Measurements from ENCODE around the gene CYLD. TPM values are rescaled to one million over a fixed set of nuclear protein-coding genes. Genes with fewer than 3 reads are reported as not detected.

The CYLD gene
- total RNA-seq: 116 and 122 TPM in 2 replicates

- Mint-ChIP-seq H3K4me1 (peaks cover 58% of the 10 kb centered on the region), H3K27ac (peak within 1 kb of the TSS; percentile 96), H3K4me3 (peak within 1 kb of the TSS; percentile 91), H3K27me3 (no peaks in the 10 kb centered on the region), H3K36me3 (ENCODE audit: low read depth) (peaks cover 57% of the 10 kb centered on the region), H3K9me3 (no peaks in the 10 kb centered on the region)
- POLR2A ChIA-PET: interaction anchor here (0.6 to 1.2 kb wide), 19 partner anchors 12 to 675 kb away, joined by 3 to 34 read pairs (median 4); partner anchors contain the start of genes HEATR3, NKD1 and SNX20
- DNase-seq: peak; percentile 96
- CTCF ChIA-PET: interaction anchor here (0.8 to 1.4 kb wide), 7 partner anchors 61 to 97 kb away, joined by 3 to 13 read pairs (median 5); partner anchors contain the start of gene SNX20
- TF ChIP-seq, protein P1, sequence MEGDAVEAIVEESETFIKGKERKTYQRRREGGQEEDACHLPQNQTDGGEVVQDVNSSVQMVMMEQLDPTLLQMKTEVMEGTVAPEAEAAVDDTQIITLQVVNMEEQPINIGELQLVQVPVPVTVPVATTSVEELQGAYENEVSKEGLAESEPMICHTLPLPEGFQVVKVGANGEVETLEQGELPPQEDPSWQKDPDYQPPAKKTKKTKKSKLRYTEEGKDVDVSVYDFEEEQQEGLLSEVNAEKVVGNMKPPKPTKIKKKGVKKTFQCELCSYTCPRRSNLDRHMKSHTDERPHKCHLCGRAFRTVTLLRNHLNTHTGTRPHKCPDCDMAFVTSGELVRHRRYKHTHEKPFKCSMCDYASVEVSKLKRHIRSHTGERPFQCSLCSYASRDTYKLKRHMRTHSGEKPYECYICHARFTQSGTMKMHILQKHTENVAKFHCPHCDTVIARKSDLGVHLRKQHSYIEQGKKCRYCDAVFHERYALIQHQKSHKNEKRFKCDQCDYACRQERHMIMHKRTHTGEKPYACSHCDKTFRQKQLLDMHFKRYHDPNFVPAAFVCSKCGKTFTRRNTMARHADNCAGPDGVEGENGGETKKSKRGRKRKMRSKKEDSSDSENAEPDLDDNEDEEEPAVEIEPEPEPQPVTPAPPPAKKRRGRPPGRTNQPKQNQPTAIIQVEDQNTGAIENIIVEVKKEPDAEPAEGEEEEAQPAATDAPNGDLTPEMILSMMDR (IDR thresholded peaks at IDR 0.05): no peak
- peak; percentile 87 for ATAC-seq (ENCODE audit: low read depth)
- intact Hi-C loops (cut with micrococcal nuclease): loop anchor here (1.0 to 2.0 kb wide), 10 partner anchors 44 to 717 kb away; partner anchors contain the start of genes CNEP1R1, HEATR3, NKD1 and SNX20
These were observed at the start of gene CYLD for GRCh38 chr16:50741781-50742575. CYLD (plus strand) TSS chr16:50742086; CDS start chr16:50749699, 7,613 bp downstream.

GRCh38 chr16:50692644-50692998 lies 49.3 kb upstream of the CYLD start:
- DNase-seq (no peak), ATAC-seq (ENCODE audit: low read depth) (no peak)
- Mint-ChIP-seq H3K4me3 (peak overlapping the region; percentile 75), H3K4me1 (peaks cover 49% of the 10 kb centered on the region), H3K9me3 (no peaks in the 10 kb centered on the region), H3K27ac (no peak overlapping the region), H3K36me3 (ENCODE audit: low read depth) (no peaks in the 10 kb centered on the region), H3K27me3 (peaks cover 4% of the 10 kb centered on the region)
- ChIA-PET POLR2A (no interaction called here), CTCF (no interaction called here)
- intact Hi-C loops (cut with micrococcal nuclease): no loop called here
- TF ChIP-seq, protein P1 (IDR thresholded peaks at IDR 0.05): no peak

GRCh38 chr16:50692999-50693781 lies 48.7 kb upstream of the CYLD start, which contains the start of gene NOD2:
NOD2 (plus strand) TSS chr16:50693606; CDS start chr16:50699496, 5,890 bp downstream.
- CTCF ChIA-PET: no interaction called here
- H3K9me3 Mint-ChIP-seq: no peaks in the 10 kb centered on the region
- ATAC-seq (ENCODE audit: low read depth) (peak; percentile 47), DNase-seq (no peak)
- H3K27ac Mint-ChIP-seq: no peak within 1 kb of the TSS
- TF ChIP-seq, protein P1 (IDR thresholded peaks at IDR 0.05): no peak
- POLR2A ChIA-PET: interaction anchor here (0.9 to 2.0 kb wide), 2 partner anchors 10 to 12 kb away, joined by 3 to 9 read pairs; partner anchors contain the start of gene SNX20
- peak within 1 kb of the TSS; percentile 78 for H3K4me3 Mint-ChIP-seq
- H3K4me1 Mint-ChIP-seq: peaks cover 55% of the 10 kb centered on the region
- no peaks in the 10 kb centered on the region for H3K36me3 Mint-ChIP-seq (ENCODE audit: low read depth)
- intact Hi-C loops (cut with micrococcal nuclease): no loop called here
- H3K27me3 Mint-ChIP-seq: peaks cover 4% of the 10 kb centered on the region

DNA sequence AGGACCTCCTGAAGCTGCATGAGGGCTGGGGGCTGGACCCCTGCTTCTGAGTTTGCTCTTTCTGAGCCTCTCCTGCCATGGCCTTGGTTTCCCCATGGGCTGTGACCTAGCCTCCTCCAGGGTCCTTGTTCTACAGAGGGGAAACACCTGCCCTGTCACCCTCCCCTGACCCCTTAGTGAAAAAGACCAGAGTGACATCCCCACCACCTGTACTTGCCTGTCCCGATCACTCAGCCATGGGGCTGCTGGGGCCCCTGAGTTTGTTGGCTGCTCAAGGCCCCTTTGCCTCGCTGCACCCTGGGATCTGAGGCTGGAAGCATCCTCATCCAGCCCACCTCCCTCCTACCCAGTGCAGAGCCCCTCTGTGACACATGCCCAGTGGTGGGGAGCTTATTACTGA lies 47.7 kb upstream of the CYLD start:
- H3K4me3 Mint-ChIP-seq: peak overlapping the region; percentile 78
- TF ChIP-seq, protein P1 (IDR thresholded peaks at IDR 0.05): no peak
- no peaks in the 10 kb centered on the region for H3K36me3 Mint-ChIP-seq (ENCODE audit: low read depth)
- H3K27me3 Mint-ChIP-seq: peaks cover 4% of the 10 kb centered on the region
- ATAC-seq (ENCODE audit: low read depth) (no peak), DNase-seq (no peak)
- H3K9me3 Mint-ChIP-seq: no peaks in the 10 kb centered on the region
- peaks cover 64% of the 10 kb centered on the region for H3K4me1 Mint-ChIP-seq
- CTCF ChIA-PET: interaction anchor here (1.1 kb wide), 1 partner anchor 29 kb away, joined by 4 read pairs; no protein-coding TSS in a partner anchor
- no peak overlapping the region for H3K27ac Mint-ChIP-seq
- intact Hi-C loops (cut with micrococcal nuclease): loop anchor here (1.0 kb wide), 1 partner anchor 13 kb away; the partner anchor contains the start of gene SNX20
- POLR2A ChIA-PET: interaction anchor here (0.9 to 2.0 kb wide), 3 partner anchors 9 to 13 kb away, joined by 3 to 9 read pairs (median 3); partner anchors contain the start of gene SNX20
